ENCODE data around the gene FBXO10.

The FBXO10 gene

GRCh38 chr9:37611961-37612360 lies 35.8 kb upstream of the FBXO10 start:
- Histone ChIP-seq H3K27ac (ENCODE audit: low read length) (no peak overlapping the region), H4K20me1 (ENCODE audit: insufficient read depth, low read length) (no peaks in the 10 kb centered on the region), H3K79me2 (ENCODE audit: low read length) (no peaks in the 10 kb centered on the region), H3K36me3 (replicated peaks; ENCODE audit: insufficient read depth, low read length) (no peaks in the 10 kb centered on the region), H3F3A (ENCODE audit: insufficient read depth, low read length) (no peaks in the 10 kb centered on the region), H3K4me3 (ENCODE audit: low read length) (no peak overlapping the region), H2AFZ (ENCODE audit: low read length) (no peak overlapping the region), H3K27me3 (replicated peaks; ENCODE audit: insufficient read depth, low read length) (no peaks in the 10 kb centered on the region), H3K9ac (ENCODE audit: low read length) (no peak overlapping the region), H3K4me2 (ENCODE audit: low read depth, low read length) (no peak overlapping the region), H3K9me3 (replicated peaks; ENCODE audit: insufficient read depth, low read length) (no peaks in the 10 kb centered on the region), H3K9me2 (replicated peaks; ENCODE audit: insufficient read depth, low read length) (no peaks in the 10 kb centered on the region), H3K4me1 (ENCODE audit: low read length) (peaks cover 3% of the 10 kb centered on the region; the same call in 1 of the 2 replicates)
- TF ChIP-seq EZH2 (optimal IDR thresholded peaks at IDR 0.05; ENCODE audit: low read depth, low read length) (no peak), EZH2phosphoT487 (IDR thresholded peaks at IDR 0.05; ENCODE audit: low read length) (no peak)
- TF ChIP-seq, protein P1, sequence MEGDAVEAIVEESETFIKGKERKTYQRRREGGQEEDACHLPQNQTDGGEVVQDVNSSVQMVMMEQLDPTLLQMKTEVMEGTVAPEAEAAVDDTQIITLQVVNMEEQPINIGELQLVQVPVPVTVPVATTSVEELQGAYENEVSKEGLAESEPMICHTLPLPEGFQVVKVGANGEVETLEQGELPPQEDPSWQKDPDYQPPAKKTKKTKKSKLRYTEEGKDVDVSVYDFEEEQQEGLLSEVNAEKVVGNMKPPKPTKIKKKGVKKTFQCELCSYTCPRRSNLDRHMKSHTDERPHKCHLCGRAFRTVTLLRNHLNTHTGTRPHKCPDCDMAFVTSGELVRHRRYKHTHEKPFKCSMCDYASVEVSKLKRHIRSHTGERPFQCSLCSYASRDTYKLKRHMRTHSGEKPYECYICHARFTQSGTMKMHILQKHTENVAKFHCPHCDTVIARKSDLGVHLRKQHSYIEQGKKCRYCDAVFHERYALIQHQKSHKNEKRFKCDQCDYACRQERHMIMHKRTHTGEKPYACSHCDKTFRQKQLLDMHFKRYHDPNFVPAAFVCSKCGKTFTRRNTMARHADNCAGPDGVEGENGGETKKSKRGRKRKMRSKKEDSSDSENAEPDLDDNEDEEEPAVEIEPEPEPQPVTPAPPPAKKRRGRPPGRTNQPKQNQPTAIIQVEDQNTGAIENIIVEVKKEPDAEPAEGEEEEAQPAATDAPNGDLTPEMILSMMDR (IDR thresholded peaks at IDR 0.05; ENCODE audit: low read length): no peak
- DNase-seq: peak; percentile 16

- TF ChIP-seq, protein P1 (IDR thresholded peaks at IDR 0.05; ENCODE audit: low read length): no peak
- no peak for TF ChIP-seq EZH2phosphoT487 (IDR thresholded peaks at IDR 0.05; ENCODE audit: low read length)
- no peak for TF ChIP-seq EZH2 (optimal IDR thresholded peaks at IDR 0.05; ENCODE audit: low read depth, low read length)
- Histone ChIP-seq H3K9me3 (replicated peaks; ENCODE audit: insufficient read depth, low read length) (no peaks in the 10 kb centered on the region), H3K36me3 (replicated peaks; ENCODE audit: insufficient read depth, low read length) (no peaks in the 10 kb centered on the region), H3K9ac (ENCODE audit: low read length) (no peak overlapping the region), H3K9me2 (replicated peaks; ENCODE audit: insufficient read depth, low read length) (no peaks in the 10 kb centered on the region), H2AFZ (ENCODE audit: low read length) (no peak overlapping the region), H3K27ac (ENCODE audit: low read length) (no peak overlapping the region), H4K20me1 (ENCODE audit: insufficient read depth, low read length) (no peaks in the 10 kb centered on the region), H3K4me1 (ENCODE audit: low read length) (peaks cover 3% of the 10 kb centered on the region), H3F3A (ENCODE audit: insufficient read depth, low read length) (no peaks in the 10 kb centered on the region), H3K4me3 (ENCODE audit: low read length) (no peak overlapping the region), H3K27me3 (replicated peaks; ENCODE audit: insufficient read depth, low read length) (no peaks in the 10 kb centered on the region), H3K4me2 (ENCODE audit: low read depth, low read length) (no peak overlapping the region), H3K79me2 (ENCODE audit: low read length) (no peaks in the 10 kb centered on the region)
- no peak for DNase-seq
Observed at GRCh38 chr9:37611014-37611413, 34.8 kb upstream of the FBXO10 start.

DNA sequence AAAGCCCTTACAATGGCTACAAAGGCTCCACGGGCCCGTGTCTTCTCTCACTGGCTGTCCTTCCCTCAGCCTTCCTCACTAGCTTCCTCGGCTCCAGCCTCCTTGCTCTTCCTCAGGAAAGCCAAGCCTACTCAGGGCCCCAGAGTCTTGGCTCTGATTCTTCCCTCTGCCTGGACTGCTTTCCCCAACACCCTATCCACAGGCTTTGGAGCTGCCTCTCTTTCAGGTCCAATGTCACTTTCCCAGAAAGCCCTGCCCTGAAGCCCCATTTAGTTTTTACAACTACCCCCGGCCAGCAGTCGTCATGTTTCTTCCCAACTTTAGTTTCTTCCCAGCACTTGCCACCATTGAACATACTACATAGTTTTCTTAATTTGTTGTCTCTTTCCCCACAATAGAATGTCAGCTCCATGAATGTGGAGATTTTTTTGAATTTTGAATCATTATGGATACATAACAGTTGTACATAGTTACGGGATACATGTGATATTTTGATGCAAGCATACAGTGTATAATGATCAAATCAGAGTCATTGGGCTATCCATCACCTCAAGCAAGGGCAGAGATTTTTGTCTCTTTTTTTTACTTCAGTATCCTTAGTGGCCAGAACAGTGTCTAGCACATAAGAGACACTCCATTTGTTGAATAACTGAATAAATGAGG lies 33.7 kb upstream of the FBXO10 start:
- Histone ChIP-seq H2AFZ (ENCODE audit: low read length) (no peak overlapping the region), H4K20me1 (ENCODE audit: insufficient read depth, low read length) (no peaks in the 10 kb centered on the region), H3K36me3 (replicated peaks; ENCODE audit: insufficient read depth, low read length) (no peaks in the 10 kb centered on the region), H3K79me2 (ENCODE audit: low read length) (no peaks in the 10 kb centered on the region), H3K27ac (ENCODE audit: low read length) (no peak overlapping the region), H3K4me3 (ENCODE audit: low read length) (no peak overlapping the region), H3K9ac (ENCODE audit: low read length) (no peak overlapping the region), H3F3A (ENCODE audit: insufficient read depth, low read length) (no peaks in the 10 kb centered on the region), H3K4me2 (ENCODE audit: low read depth, low read length) (no peak overlapping the region), H3K27me3 (replicated peaks; ENCODE audit: insufficient read depth, low read length) (no peaks in the 10 kb centered on the region), H3K4me1 (ENCODE audit: low read length) (peaks cover 3% of the 10 kb centered on the region), H3K9me2 (replicated peaks; ENCODE audit: insufficient read depth, low read length) (no peaks in the 10 kb centered on the region), H3K9me3 (replicated peaks; ENCODE audit: insufficient read depth, low read length) (no peaks in the 10 kb centered on the region)
- DNase-seq: no peak
- TF ChIP-seq EZH2phosphoT487 (IDR thresholded peaks at IDR 0.05; ENCODE audit: low read length) (no peak), EZH2 (optimal IDR thresholded peaks at IDR 0.05; ENCODE audit: low read depth, low read length) (no peak)
- TF ChIP-seq, protein P1 (IDR thresholded peaks at IDR 0.05; ENCODE audit: low read length): no peak
